MM.1S (cell line): ENCODE data around the gene PRKAR2B.

Experiments
- CTCF ChIP-seq: fragments of 300-600 bp; sonication (generic); IDR thresholded peaks from 2 replicates; pipeline ENCODE4 v1.5.1; 2016; ENCODE audit warnings: antibody characterized with exemption, low read length, mixed read lengths
- EZH2phosphoT487 ChIP-seq: fragments of 300-600 bp; sonication (generic); IDR thresholded peaks from 2 replicates; pipeline ENCODE4 v1.6.1; 2018; ENCODE audit warnings: antibody characterized with exemption, low read length

DNA sequence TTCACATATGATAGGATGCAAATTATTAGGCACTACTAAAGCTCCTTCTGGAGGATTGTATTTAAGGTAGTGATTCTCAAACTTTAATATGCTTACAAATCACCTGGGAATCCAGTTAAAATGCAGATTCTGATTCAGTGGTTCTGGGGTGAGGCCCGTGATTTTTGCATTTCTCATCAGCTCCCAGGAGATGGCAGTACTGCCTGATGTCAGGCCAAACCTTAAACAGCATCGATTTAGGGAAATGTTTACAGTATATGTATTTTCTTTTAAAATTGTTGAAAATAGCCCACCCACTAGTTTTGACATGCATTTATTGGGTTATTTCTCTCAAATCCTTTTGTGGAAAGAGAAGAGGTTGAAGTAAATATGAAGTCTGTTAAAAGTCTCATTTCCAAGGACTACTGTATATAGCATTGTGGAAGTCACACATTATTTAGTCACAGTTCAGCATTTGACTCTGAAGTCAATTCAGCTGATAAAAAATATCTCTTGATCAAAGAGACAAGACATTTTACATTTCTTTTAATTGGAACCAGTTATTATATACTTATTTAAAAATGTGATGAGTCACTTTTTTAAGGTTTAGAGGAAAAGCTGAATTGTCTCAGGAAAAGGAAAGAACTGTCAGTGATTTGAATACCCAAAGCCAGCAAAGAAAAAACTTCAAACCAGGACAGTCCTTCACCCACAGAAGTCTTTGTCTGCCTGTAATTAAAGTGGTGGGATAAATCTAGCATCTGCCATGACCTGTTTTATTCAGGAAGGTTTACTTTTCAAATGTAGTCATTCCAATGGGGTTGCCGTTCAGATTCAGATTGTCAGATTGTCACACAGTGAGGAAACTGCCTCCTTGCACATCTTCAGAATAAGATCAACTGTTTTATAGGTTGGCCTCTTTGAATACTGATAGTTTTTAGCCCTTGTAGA, 103.2 kb downstream of the PRKAR2B start:
- TF ChIP-seq EZH2phosphoT487 (no peak), CTCF (peak; percentile 85)
